NCI-H524 treated with DMSO at 0.1 percent for 48 hours (cell line): ENCODE measurements around the gene NRAP.
A peak's percentile ranks its signal among the peaks of the same experiment; 100 is the strongest.

ENCODE experiments used
- DNase-seq: peaks from one replicate; lab custom pipeline; 2025; lab: John Stamatoyannopoulos, UW

Gene NRAP

DNA sequence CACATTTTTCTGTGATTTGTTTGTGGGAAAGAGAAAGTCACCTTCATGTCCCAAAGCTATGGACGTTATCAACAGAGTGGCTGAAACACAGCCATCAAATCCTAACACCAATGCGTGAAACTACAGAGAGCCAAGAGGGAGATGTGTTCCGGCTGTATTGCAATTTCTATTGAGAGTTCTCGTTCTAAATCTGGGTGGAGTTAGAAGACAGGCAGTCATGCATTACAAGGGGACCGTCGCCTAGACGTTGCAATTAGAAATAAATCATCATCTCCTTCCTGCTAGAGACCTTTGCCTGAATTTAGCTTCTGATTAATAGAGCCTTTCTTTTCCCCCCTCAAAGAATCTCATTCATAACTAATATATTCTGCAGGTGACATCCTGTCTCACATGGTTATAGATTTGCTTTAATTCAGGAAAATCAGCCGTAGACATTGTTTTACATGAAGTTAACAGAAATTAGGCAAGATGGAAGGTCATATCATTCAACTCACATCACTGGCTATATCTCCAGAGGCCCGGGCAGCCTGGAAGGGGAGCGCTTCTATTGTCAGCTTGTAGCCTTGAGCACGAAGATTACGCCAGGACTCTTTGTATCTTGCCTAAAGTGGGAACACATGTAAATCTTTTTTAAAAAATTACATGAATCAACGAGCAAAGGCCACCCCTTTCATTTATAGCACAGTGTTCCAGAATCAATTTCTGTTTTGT lies 58.4 kb downstream of the NRAP start:
- no peak for DNase-seq

DNA sequence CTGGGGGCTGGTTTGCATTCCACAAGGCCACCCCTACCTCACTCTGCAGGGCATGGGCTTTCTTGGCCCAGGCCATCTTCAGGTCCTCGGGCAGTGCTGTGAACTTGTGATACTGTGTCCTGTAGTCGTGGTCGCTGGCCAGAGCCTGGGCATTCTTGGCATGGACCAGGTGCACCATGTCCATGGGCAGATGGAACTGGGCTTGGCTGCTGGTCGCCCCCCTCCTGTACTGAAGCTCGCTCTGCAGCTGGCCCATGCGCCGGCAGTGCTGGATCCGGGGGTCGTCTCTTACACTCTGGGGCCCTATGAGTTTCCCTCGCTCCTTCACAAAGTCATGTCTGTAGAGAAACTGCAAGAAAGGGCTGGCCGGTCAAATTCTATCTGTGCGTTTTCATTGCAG lies 59.3 kb downstream of the NRAP start:
- no peak for DNase-seq

DNA sequence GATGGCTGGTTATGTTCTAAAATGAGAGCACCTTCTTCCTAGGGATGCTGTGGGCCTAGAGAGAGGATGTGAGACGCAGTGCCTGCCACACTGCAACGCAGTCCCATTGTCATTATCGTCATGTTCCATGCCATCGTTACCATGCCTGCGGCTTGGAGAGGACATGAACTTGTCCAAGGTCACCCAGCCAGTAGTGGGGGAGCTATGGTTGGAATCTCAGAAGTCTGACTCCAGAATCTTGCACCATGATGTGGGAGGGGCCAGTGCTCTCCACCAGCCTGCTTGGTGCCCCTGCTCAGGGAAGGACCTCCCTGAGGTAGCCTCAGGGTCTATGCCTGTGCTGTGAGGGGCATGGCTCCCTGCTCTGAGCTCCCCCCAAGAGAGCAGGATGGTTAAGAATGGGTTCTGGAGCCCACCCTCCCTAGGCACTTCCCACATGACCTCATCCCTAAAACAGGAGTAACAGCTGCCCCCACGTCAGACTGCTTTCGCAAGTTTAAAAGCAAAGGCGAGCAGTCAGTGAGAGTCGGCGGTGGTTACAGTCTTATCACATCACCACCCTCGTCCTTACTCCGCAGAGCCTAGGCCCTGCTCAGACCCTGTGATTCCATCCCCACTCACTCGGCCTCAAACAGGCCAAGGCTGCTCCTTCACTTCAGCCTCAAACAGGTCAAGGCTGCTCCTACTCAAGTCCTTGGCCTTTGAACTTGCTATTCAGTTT lies 60.6 kb downstream of the NRAP start:
- no peak for DNase-seq

DNA sequence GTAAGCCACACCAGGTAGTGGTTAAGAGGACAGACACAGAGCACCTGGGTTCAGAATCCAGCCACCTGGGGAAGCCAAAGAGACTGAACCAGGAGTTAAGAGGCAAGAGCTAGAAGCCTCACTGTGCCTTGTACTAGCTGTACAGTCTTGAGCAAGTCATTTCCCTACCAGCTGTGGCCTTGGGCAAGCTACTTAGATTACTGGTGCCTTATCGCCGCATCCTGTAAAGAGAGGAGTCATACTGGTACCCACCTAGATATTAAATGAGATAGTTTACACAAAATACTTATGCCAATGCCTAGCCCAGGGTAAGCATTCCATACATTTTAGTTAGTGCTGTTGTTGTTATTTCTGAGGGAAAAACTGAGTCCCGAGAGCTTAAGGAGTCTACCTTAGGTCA lies 63.3 kb downstream of the NRAP start:
- no peak for DNase-seq

DNA sequence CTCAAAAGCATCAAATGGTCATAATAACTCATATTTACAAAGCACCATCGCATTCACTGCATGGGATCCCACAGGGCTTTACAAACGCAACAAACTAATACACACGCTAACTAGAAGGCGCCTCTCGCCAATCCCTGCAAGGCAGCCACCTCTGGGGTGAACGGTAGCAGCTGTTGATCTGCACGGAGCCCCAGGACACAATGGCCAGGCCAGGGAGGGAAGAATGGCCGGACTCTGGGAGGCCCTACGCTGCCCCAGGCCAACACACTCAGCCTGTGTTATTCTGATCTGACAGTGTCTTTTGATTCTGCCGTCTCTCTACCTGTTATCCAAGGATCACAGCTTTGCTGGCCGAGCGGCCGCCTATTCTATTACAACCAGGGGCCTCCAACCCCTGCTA lies 69.2 kb downstream of the NRAP start:
- DNase-seq, result no peak

DNA sequence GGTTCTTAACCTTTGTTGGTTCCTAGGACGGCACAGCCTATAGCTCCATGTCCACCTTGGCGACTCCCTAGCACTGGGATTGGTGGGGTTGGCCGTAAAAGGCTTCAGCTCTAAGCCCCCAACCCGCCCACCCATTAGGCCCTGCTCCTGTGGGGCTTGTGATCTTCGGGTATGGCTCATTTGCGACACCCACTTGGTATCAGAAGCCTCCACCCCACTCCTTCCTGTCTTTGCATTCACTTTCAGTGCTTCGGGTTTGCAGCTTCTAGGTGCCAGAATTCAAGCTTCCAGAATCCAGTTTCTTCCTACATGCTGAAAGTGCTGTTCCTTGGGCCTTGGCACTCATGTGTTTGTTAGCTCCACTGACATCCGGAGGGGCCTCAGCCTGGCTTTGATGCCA lies 71.5 kb downstream of the NRAP start:
- no peak for DNase-seq

DNA sequence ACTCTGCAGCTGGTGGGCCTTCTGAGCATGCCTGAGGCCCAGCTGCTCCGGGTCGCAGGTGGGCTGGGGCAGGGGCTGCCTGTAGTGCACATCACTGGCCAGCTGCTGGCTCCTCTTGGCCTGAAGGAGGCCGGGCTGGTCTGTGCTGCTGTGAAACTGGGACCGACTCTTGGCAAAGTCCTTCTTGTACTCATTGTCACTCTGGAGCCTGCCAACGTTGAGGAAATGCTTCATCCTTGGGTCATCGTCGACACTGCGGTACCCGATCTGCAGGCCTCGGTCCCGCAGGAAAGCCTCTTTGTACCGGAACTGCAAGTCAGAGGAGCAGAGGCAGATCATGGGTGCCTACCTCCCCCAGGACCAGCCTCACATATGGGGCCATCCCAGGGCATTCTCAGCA lies 73.3 kb downstream of the NRAP start:
- no peak for DNase-seq

DNA sequence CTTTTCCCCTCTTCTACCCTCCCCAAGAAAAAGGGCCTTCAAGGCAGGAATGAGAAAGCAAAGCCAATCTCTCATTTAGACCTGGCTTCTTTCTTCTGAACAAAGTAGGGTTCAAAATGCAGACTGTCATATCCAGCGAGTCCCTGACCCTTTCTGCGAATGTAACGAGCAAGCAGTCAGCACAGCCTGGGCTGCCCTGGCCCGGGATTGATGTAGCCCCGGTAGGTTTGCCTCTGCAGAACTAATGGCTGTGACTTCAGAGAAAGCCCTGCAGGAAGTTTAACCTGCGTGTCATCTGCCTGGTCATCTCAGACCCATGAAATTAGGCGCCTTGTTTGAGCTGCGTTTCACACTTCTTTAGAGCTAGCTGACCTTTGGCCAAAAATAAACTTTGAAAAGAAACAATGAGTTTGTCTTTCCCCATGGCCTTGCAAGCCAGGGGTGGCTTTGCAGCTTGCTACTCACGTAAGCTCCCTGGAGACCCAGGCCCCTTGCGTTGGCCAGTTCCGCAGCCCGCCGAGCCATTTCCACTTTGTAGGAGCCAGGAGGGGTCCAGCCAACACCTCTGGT lies 74.6 kb downstream of the NRAP start:
- no peak for DNase-seq

DNA sequence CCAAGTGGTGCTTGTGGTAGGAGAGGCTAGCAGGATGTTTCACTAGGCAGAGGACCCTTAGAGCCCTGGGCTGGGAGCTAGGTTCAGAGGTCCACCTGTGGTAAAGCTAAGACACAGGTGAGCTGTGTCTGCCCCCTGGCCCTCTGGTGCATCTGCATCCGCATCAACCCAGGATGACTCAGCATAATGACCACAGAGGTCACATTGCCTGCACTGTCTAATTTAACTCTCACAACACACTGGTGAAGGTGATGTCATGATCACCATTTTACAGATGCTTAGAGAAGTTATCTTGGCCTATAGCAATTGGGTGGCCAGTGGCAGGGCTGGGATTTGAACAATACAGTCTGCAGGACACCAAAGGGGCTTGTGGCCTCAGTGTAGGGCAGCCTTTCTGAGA lies 77.9 kb downstream of the NRAP start:
- no peak for DNase-seq

DNA sequence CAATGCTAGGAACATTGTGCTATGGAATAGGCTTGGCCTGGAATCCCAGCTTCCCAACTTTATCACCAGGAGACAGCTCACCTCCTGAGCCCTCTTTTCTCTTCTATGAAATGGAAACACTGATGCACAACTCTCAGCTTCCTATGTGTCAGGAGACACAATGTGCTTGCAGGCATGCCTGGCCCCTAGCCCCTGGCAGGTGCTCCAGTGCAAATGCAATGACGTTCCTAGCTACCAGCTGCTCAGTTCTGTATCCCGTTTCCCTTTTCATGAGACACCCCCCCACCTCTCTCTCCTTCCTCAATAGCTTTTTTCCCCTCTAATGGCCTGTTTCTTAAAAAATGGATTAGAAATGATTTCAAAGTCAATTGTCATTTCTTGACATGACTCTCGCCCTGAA lies 80.3 kb downstream of the NRAP start:
- DNase-seq, result no peak

DNA sequence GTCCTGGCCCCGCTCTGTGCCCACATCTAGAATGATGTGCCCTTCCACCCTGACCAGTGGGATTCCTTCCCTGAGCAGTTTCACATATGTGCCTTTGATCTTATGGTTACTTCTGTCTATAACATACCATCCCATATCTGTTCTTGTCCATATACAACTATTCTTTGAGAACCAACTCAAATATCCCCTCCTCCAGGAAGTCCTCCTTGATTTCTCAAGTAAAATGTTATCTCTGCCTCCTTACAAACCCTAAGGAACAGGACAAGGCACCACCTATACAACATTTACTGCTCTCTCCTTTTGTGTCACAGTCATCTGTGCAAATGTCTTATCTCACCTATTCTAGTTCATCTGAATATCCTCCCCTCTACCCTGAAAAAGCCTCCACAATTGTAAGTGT lies 82.7 kb downstream of the NRAP start:
- no peak for DNase-seq

DNA sequence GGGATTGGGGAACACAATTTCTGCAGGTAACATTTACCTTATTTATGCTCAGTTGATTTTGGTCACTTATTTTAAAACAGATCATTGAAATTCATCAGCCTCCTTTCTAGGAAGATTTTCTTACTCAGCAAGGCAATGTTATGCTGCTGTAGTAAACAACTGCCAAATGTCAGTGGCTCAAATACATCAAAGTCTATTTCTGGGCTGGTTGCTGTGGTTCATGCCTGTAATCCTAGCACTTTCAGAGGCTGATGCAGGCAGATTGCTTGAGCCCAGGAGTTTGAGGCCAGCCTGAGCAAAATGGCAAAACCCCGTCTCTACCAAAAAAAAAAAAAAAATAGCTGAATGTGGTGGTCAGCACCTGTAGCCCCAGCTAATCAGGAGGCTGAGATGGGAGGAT lies 85.1 kb downstream of the NRAP start:
- DNase-seq, result no peak

DNA sequence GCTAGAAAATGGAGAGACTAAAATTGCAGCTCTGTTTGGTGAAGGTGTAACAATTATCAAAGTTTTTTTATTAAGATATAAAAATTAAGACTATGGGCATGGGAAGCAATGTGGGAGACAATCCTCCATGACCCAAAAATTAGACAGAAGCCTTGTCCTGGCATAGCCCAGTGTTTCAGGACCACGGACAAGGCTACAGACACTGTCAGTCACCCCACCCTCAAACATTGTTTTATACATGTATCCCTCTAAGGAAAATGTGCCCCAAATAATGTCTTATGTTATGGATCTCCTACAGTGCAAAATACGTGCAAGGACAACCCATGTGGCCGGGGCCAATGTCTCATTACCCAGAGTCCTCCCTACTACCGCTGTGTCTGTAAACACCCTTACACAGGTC lies 87.0 kb downstream of the NRAP start:
- DNase-seq, result no peak

DNA sequence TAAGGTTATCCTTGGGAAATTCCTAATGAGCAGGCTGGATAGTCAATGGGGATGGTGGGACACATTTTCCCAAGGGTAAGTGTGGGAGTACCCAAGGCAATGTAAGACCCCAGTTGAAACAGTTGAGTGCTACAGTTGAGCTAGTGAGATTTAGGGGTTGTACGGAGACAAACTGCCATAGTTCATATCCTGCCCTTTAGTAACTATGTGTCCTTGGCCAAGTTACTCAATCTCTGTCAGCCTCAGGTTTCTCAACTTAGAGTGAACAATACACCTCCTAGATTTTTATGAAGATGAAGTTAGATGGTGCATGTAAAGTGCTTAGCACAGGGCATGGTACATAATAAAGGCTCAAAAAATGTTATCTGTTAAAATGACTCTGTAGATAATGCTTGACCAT lies 90.5 kb downstream of the NRAP start:
- no peak for DNase-seq

DNA sequence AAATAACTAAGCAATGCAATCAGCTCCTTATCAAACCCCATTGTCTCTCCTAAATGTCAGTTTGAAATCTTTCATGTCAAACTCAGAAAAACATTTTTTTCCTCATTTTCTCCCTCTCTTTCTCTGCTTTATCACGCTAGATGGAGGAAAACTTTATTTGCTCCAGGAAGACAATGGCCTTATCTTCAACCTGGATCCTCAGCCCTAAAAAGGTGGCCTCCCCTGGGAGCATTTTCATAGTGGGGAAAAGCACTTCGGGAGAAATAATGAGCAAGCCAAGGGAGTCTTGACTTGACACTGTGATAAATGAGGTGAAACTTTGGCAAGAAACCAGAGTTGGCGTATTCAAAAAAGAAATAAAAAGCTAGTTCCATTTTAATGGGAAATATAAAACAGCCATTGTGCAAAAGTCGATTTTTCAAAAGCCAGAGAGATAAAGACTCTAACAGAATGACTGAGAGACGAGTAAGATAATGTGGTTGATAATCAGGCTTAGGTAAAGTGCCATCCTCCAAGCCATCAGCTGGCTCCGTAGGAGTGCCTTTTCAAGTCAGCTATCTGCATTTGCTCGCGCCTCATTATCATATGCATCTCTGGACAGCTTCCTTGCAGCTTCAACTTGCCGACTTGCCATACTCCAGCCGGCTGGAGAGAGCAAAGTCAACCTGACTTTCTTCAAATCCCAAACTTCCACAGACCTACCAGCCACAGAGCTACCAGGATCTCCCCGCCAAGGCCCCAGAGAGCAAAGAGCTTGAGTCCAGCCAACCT lies 91.1 kb downstream of the NRAP start:
- DNase-seq, result no peak

DNA sequence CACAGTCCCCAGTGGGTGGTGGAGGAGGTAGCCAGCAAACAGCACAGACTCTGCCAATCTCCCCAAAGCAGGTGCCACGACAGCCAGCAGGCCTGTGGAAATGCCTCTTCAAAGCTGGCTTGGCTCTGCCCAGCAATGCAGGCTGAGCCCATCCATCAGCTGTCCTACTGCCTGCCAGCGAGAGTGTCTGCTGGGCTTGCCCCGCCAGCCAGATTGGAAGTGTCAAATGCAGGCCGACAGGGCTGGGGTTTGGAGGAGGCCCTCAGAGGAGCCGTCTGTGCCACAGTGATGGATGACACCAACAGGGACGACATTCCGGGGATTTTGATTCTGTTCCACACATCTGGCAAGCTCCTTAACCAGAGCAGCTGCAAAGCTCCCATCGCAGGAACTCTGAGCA lies 94.3 kb downstream of the NRAP start:
- DNase-seq, result no peak

DNA sequence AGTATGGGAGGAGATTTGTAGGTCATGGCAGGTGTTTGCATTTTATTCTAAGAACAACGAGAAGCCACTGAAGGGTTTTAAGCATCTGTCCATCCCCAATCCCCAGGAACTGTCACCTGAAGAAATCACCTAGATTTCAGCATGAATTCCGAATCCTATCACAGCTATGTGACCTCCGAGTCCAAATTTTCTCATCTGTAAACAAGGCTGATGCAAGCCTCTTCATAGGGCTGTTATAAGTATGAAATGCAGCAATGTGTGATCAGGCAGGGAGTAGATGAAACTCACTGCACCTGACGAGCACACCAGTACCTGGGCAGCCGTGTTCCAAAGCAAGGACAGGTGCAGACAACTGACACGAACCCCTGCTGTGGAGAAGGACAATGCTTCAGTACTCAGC lies 97.0 kb downstream of the NRAP start:
- no peak for DNase-seq

DNA sequence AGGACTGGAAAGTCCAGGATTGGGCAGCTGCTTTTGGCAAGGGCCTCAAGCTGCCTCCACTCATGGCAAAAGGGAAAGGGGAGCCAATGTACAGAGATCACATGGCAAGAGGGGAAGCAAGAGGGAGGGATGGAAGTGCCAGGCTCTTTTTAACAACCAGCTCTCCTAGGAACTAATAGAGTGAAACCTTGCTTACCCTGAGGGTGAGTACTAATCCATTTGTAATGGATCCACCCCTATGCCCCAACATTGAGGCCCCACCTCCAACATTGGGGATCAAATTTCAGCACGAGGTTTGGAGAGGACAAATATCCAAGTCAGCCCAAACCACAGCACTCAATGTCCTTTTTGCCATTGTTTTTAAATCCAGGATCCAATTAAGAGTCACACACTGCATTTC lies 98.5 kb downstream of the NRAP start:
- no peak for DNase-seq

DNA sequence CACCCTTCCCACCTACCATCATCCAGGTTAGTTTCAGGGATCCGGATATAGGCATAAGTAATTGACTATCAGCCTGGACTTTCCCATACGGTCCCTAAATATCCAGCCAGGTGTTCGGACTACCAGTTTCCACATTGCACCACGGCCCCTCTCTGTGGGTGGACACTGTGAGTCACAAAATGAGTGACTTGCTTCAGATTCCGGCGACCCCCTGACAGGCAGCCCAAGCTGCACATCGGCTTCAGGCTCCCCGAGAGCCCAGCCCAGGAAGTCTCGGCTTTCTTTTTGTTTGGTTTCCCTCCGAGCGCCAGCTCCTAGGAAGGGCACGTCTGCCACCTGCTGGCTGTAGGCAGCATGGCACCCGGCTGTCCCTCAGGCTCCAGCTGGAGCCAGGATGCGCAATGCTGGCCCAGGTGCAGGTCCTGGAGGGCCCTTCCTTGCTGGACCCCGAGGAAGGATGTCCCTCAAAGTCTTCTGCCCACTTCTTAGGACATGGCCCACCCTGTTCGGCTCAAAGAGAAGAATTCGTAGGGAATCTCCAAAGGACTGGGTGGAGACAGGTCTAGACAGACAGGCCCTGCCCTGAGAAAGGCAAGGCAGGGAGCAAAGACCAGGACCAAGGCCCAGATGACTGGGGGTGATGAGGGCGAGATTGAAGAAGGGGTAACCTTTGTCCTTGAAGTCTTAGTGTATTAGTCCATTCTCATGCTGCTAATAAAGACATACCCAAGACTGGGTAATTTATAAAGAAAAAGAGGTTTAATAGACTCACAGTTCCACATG lies 100.3 kb downstream of the NRAP start:
- DNase-seq, result peak; percentile 20

DNA sequence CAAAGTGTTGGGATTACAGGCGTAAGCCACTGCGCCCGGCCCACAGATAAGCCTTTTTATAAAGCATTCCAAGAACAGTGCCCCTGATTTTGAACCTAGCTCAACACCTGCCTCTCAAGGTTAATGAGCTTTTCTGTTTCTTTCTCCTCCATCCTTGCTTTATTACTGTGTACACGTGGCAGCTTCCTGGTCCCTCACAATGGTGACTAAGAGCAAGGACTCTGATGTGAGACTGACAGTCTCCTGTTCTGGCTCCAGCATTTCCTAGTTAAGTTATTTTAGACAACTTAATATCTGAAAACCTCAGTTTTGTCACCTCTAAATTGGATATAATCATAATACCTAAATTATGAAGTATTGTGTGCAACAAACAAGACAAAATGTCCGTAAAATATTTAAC lies 101.1 kb downstream of the NRAP start:
- no peak for DNase-seq

DNA sequence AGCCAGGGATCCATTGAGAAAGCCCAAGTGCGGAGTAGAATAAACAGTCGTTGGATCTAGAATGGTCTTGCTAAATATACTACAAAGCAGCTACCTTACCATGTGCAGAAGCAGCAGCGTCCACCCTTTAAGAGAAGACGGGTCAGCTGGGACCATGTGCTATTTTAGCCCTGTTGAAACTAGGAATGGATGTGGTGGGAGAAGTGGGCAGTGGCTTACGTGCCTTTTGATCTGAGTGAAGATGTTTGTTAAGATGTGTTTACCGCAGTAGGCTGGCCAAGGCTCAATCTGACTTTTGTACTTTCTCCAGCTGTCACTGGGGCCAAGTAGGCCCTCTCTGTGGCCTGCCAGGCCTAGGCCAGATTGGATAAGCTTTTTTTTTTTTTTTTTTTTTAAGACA lies 101.8 kb downstream of the NRAP start:
- no peak for DNase-seq

DNA sequence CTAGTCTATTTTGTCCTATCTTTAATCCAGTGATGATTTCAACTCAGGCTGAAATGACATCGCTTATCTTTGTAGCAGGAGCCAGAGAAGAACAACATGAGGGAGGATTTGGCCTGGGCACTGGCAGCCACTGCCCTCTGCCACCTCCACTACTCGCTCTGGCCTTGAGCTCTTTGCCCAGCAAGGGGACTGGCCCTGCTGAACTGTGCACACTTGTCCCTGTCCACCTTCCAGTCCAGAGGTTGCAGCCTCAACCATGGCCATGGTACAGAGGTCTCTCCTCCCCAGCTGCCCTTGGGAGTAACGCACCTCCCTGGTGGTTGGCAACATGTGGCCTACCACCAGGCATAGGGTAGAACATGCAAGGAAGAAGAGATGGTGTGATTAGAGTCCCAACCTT lies 102.6 kb downstream of the NRAP start:
- DNase-seq, result no peak
